Fibroblast of lung (primary cell): ENCODE results near the gene RSPO1. TPM values are rescaled to one million over a fixed set of nuclear protein-coding genes. Genes with fewer than 3 reads are reported as not detected.
A peak's percentile ranks its signal among the peaks of the same experiment; 100 is the strongest.
"Not testable (repeated sequence)": the region's sequence is repeated elsewhere in the genome, so short reads cannot be mapped to it uniquely, and the experiment has no call there.

Source experiments
- DNase-seq, 2 donors: peaks; one replicate each; pipeline versions ENCODE4 v3.0.0 to v3.0.0-alpha.2; 2010; ENCODE audit warnings: low read depth in 2 of 2
- H2AFZ ChIP-seq: 2 replicates; pipeline ENCODE4 v1.5.1; 2012; ENCODE audit warnings: low read length, control low read depth, inconsistent platforms
- H3K27ac ChIP-seq: 2 replicates; pipeline ENCODE4 v1.5.1; 2011; ENCODE audit warnings: low read length, control low read depth; ENCODE audit not compliant: insufficient read depth
- H3K27me3 ChIP-seq: 2 replicates; pipeline ENCODE4 v1.5.1; 2011; ENCODE audit warnings: mild to moderate bottlenecking, low read length; ENCODE audit not compliant: control insufficient read depth, insufficient read depth
- H3K36me3 ChIP-seq: 2 replicates; pipeline ENCODE4 v1.5.1; 2011; ENCODE audit warnings: low read length; ENCODE audit not compliant: control insufficient read depth, insufficient read depth
- H3K4me1 ChIP-seq: 2 replicates; pipeline ENCODE4 v1.5.1; 2011; ENCODE audit warnings: low read length; ENCODE audit not compliant: control insufficient read depth, insufficient read depth; ENCODE audit errors: extremely low read depth
- H3K4me2 ChIP-seq: 2 replicates; pipeline ENCODE4 v1.5.1; 2011; ENCODE audit warnings: low read length, control low read depth; ENCODE audit not compliant: insufficient read depth; ENCODE audit errors: extremely low read depth
- H3K4me3 ChIP-seq, 4 experiments: fragments of 200-600 bp in 1 of 4; sonication (generic) in 1 of 4; replicated peaks in 1 of 4; 2 replicates each; pipeline ENCODE4 v1.5.1; 2011 to 2016; ENCODE audit warnings: low read length in 4 of 4, low read depth in 3 of 4, mild to moderate bottlenecking in 3 of 4, control low read depth in 2 of 4, inconsistent platforms in 1 of 4, mixed read lengths in 1 of 4; ENCODE audit not compliant: insufficient read depth in 1 of 4; ENCODE audit errors: control extremely low read depth in 1 of 4
- H3K79me2 ChIP-seq: 2 replicates; pipeline ENCODE4 v1.5.1; 2012; ENCODE audit warnings: mild to moderate bottlenecking, low read length, inconsistent platforms; ENCODE audit not compliant: control insufficient read depth, insufficient read depth
- H3K9ac ChIP-seq: 2 replicates; pipeline ENCODE4 v1.5.1; 2011; ENCODE audit warnings: mild to moderate bottlenecking, low read length, control low read depth; ENCODE audit not compliant: insufficient read depth
- H3K9me3 ChIP-seq: 2 replicates; pipeline ENCODE4 v1.5.1; 2012; ENCODE audit warnings: low read depth, low read length; ENCODE audit not compliant: control insufficient read depth, insufficient read depth
- H4K20me1 ChIP-seq: 2 replicates; pipeline ENCODE4 v1.5.1; 2011; ENCODE audit warnings: low read length; ENCODE audit not compliant: control insufficient read depth, insufficient read depth; ENCODE audit errors: extremely low read depth
- CTCF ChIP-seq, 2 donors: IDR thresholded peaks in 1 of 2; conservative IDR thresholded peaks in 1 of 2; 1 replicate in 1 of 2; 2 replicates in 1 of 2; pipeline ENCODE4 v1.5.1; 2011 to 2012; ENCODE audit warnings: low read length in 2 of 2, control low read depth in 1 of 2, inconsistent platforms in 1 of 2, low read depth in 1 of 2, mild to moderate bottlenecking in 1 of 2
- EZH2 ChIP-seq: IDR thresholded peaks from 2 replicates; pipeline ENCODE4 v1.5.1; 2012; ENCODE audit warnings: low read length, control low read depth, mild to moderate bottlenecking; ENCODE audit errors: missing control alignments
- polyA plus RNA-seq, 2 donors: library from polyadenylated mRNA; depleted of rRNA in 1 of 2; stranded (reverse) in 1 of 2; unstranded in 1 of 2; fragments of >200 nt; gene quantifications; 2 replicates each; pipeline ENCODE4 v1.2.1, GENCODE V29; 2011 to 2012; ENCODE audit warnings: missing spikeins in 1 of 2
- total RNA-seq: library from RNA; depleted of rRNA; stranded (reverse); fragments of >200 nt; gene quantifications from 2 replicates; pipeline ENCODE4 v1.2.1, GENCODE V29; 2014

Gene RSPO1
- total and polyA plus RNA-seq, 2 donors (not counting 1 experiment from before 2014, with no cell fraction given), result 0.15 to 0.50 TPM

GRCh38 chr1:37593726-37594125 is 41.0 kb downstream of the RSPO1 start:
- Histone ChIP-seq H4K20me1 (no peaks in the 10 kb centered on the region), H3K9me3 (no peaks in the 10 kb centered on the region), H3K4me3 (peak overlapping the region in 1 of 4 experiments; percentile 100), H3K4me1 (peaks cover 2% of the 10 kb centered on the region), H3K27me3 (no peaks in the 10 kb centered on the region), H3K4me2 (peak overlapping the region; percentile 94), H3K27ac (no peak overlapping the region), H3K36me3 (peaks cover 6% of the 10 kb centered on the region), H3K79me2 (peaks cover 39% of the 10 kb centered on the region), H2AFZ (no peak overlapping the region), H3K9ac (no peak overlapping the region)
- no peak for DNase-seq
- TF ChIP-seq CTCF (conservative IDR thresholded peaks at IDR 0.05 in 1 of 2, IDR thresholded peaks at IDR 0.05 in 1 of 2; ENCODE audit: low read depth in 1 of 2, low read length in 2 of 2) (no peak), EZH2 (no peak)

GRCh38 chr1:37588939-37589338 is 45.8 kb downstream of the RSPO1 start:
- Histone ChIP-seq H3K79me2 (peaks cover 24% of the 10 kb centered on the region), H3K4me2 (no peak overlapping the region), H3K27ac (no peak overlapping the region), H2AFZ (no peak overlapping the region), H3K36me3 (peaks cover 12% of the 10 kb centered on the region), H3K27me3 (no peaks in the 10 kb centered on the region), H3K4me3 (no peak overlapping the region), H3K9ac (no peak overlapping the region), H3K9me3 (no peaks in the 10 kb centered on the region), H3K4me1 (no peaks in the 10 kb centered on the region), H4K20me1 (no peaks in the 10 kb centered on the region)
- DNase-seq, result no peak
- TF ChIP-seq EZH2 (no peak), CTCF (conservative IDR thresholded peaks at IDR 0.05 in 1 of 2, IDR thresholded peaks at IDR 0.05 in 1 of 2; ENCODE audit: low read depth in 1 of 2, low read length in 2 of 2) (no peak)

GRCh38 chr1:37584544-37584943 is 50.1 kb downstream of the RSPO1 start:
- not testable (repeated sequence) for H3K79me2 ChIP-seq, H3K9me3 ChIP-seq, H3K4me3 ChIP-seq, H2AFZ ChIP-seq, H3K4me1 ChIP-seq, H3K9ac ChIP-seq, H3K4me2 ChIP-seq, H3K27ac ChIP-seq, H3K27me3 ChIP-seq, H4K20me1 ChIP-seq, DNase-seq
- H3K36me3 ChIP-seq, result peaks cover 11% of the 10 kb centered on the region
